MM.1S (cell line): ENCODE data around the gene LTBP1.

Source experiments
- DNase-seq: peaks from one replicate; pipeline ENCODE4 v3.0.0-alpha.2; 2015
- H2AFZ ChIP-seq: fragments of 300-600 bp; sonication (generic); 2 replicates; pipeline ENCODE4 v1.6.0; 2016; ENCODE audit warnings: antibody characterized with exemption, low read length
- H3F3A ChIP-seq: fragments of 300-600 bp; sonication (generic); 2 replicates; pipeline ENCODE4 v1.6.1; 2016; ENCODE audit warnings: mild to moderate bottlenecking, antibody characterized with exemption, low read length, moderate library complexity, mixed read lengths; ENCODE audit not compliant: insufficient read depth
- H3K27ac ChIP-seq: fragments of 300-600 bp; sonication (generic); 2 replicates; pipeline ENCODE4 v1.5.1; 2016; ENCODE audit warnings: mild to moderate bottlenecking, low read length
- H3K27me3 ChIP-seq: fragments of 300-600 bp; sonication (generic); replicated peaks from 2 replicates; pipeline ENCODE4 v1.6.0; 2016; ENCODE audit warnings: low read length; ENCODE audit not compliant: insufficient read depth
- H3K36me3 ChIP-seq: fragments of 300-600 bp; sonication (generic); replicated peaks from 2 replicates; pipeline ENCODE4 v1.6.1; 2016; ENCODE audit warnings: mild to moderate bottlenecking, low read length, mixed read lengths; ENCODE audit not compliant: insufficient read depth
- H3K4me1 ChIP-seq: fragments of 300-600 bp; sonication (generic); 2 replicates; pipeline ENCODE4 v1.6.1; 2016; ENCODE audit warnings: low read length, mixed read lengths
- H3K4me2 ChIP-seq: fragments of 300-600 bp; sonication (generic); 2 replicates; pipeline ENCODE4 v1.6.0; 2016; ENCODE audit warnings: low read depth, low read length
- H3K4me3 ChIP-seq: fragments of 300-600 bp; sonication (generic); 2 replicates; pipeline ENCODE4 v1.5.1; 2016; ENCODE audit warnings: low read length, mixed read lengths
- H3K79me2 ChIP-seq: fragments of 300-600 bp; sonication (generic); 2 replicates; pipeline ENCODE4 v1.6.1; 2016; ENCODE audit warnings: mixed run types, low read length, mixed read lengths
- H3K9ac ChIP-seq: fragments of 300-600 bp; sonication (generic); 2 replicates; pipeline ENCODE4 v1.6.1; 2016; ENCODE audit warnings: low read length, mixed read lengths
- H3K9me2 ChIP-seq: fragments of 300-600 bp; sonication (generic); replicated peaks from 2 replicates; pipeline ENCODE4 v1.6.1; 2016; ENCODE audit warnings: mild to moderate bottlenecking, low read length, mixed read lengths; ENCODE audit not compliant: insufficient read depth
- H3K9me3 ChIP-seq: fragments of 300-600 bp; sonication (generic); replicated peaks from 2 replicates; pipeline ENCODE4 v1.6.1; 2016; ENCODE audit warnings: mild to moderate bottlenecking, low read length, mixed read lengths; ENCODE audit not compliant: insufficient read depth
- H4K20me1 ChIP-seq: fragments of 300-600 bp; sonication (generic); 2 replicates; pipeline ENCODE4 v1.6.1; 2016; ENCODE audit warnings: mild to moderate bottlenecking, low read length, moderate library complexity, mixed read lengths; ENCODE audit not compliant: insufficient read depth
- EZH2 ChIP-seq: fragments of 300-600 bp; sonication (generic); optimal IDR thresholded peaks from 2 replicates; pipeline ENCODE3; 2017; ENCODE audit warnings: low read depth, mild to moderate bottlenecking, antibody characterized with exemption, low read length, mixed read lengths
- EZH2phosphoT487 ChIP-seq: fragments of 300-600 bp; sonication (generic); IDR thresholded peaks from 2 replicates; pipeline ENCODE4 v1.6.1; 2018; ENCODE audit warnings: antibody characterized with exemption, low read length
- TF ChIP-seq, protein P1 (sequence below): fragments of 300-600 bp; sonication (generic); IDR thresholded peaks from 2 replicates; pipeline ENCODE4 v1.5.1; 2016; ENCODE audit warnings: antibody characterized with exemption, low read length, mixed read lengths

Gene LTBP1

GRCh38 chr2:33250417-33251029, 303.8 kb downstream of the LTBP1 start:
- H3K27ac ChIP-seq: no peak overlapping the region
- H3K9ac ChIP-seq: no peak overlapping the region
- no peaks in the 10 kb centered on the region for H3K9me2 ChIP-seq

GRCh38 chr2:33256162-33256755, 309.5 kb downstream of the LTBP1 start:
- TF ChIP-seq, protein P1, sequence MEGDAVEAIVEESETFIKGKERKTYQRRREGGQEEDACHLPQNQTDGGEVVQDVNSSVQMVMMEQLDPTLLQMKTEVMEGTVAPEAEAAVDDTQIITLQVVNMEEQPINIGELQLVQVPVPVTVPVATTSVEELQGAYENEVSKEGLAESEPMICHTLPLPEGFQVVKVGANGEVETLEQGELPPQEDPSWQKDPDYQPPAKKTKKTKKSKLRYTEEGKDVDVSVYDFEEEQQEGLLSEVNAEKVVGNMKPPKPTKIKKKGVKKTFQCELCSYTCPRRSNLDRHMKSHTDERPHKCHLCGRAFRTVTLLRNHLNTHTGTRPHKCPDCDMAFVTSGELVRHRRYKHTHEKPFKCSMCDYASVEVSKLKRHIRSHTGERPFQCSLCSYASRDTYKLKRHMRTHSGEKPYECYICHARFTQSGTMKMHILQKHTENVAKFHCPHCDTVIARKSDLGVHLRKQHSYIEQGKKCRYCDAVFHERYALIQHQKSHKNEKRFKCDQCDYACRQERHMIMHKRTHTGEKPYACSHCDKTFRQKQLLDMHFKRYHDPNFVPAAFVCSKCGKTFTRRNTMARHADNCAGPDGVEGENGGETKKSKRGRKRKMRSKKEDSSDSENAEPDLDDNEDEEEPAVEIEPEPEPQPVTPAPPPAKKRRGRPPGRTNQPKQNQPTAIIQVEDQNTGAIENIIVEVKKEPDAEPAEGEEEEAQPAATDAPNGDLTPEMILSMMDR: no peak
- TF ChIP-seq EZH2 (no peak), EZH2phosphoT487 (no peak)
- no peak for DNase-seq
- H3K27ac ChIP-seq: no peak overlapping the region
- H3F3A ChIP-seq: no peaks in the 10 kb centered on the region
- H3K36me3 ChIP-seq: no peaks in the 10 kb centered on the region
- no peaks in the 10 kb centered on the region for H3K9me2 ChIP-seq
- no peaks in the 10 kb centered on the region for H3K79me2 ChIP-seq
- no peak overlapping the region for H3K4me3 ChIP-seq
- no peaks in the 10 kb centered on the region for H3K4me1 ChIP-seq
- H4K20me1 ChIP-seq: no peaks in the 10 kb centered on the region
- no peaks in the 10 kb centered on the region for H3K27me3 ChIP-seq
- no peak overlapping the region for H2AFZ ChIP-seq
- no peaks in the 10 kb centered on the region for H3K9me3 ChIP-seq
- H3K4me2 ChIP-seq: no peak overlapping the region
- H3K9ac ChIP-seq: no peak overlapping the region

More at GRCh38 chr2:33250417-33251029, 303.8 kb downstream of the LTBP1 start:
- Histone ChIP-seq H3K4me3 (no peak overlapping the region), H3K9me3 (no peaks in the 10 kb centered on the region), H3F3A (no peaks in the 10 kb centered on the region), H3K36me3 (no peaks in the 10 kb centered on the region), H4K20me1 (no peaks in the 10 kb centered on the region), H3K4me2 (no peak overlapping the region), H3K27me3 (no peaks in the 10 kb centered on the region), H2AFZ (no peak overlapping the region), H3K79me2 (no peaks in the 10 kb centered on the region), H3K4me1 (no peaks in the 10 kb centered on the region)
- DNase-seq: no peak
- TF ChIP-seq, protein P1: no peak
- TF ChIP-seq EZH2: no peak

DNA sequence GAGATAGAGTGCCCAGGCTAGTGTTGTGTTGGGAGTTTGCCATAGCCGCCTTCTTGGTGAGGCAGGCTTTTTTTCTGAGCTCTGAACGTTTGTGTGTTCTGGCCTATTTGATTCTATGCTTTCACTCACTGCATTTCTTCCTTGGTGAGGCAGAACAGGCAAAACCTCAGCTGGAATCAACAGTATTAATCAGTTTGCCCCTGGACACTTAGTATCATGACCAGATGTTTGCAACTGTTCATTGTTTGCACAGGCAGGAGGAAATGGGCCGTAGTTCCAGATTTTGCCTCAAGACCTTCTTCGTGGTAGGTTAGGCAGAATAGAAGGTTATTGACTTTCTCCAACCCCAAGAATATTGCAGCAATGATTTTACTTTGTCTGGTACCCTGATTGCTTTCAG, 311.6 kb downstream of the LTBP1 start:
- DNase-seq: no peak
- Histone ChIP-seq H3F3A (no peaks in the 10 kb centered on the region), H2AFZ (no peak overlapping the region), H3K4me3 (no peak overlapping the region), H3K36me3 (no peaks in the 10 kb centered on the region), H4K20me1 (no peaks in the 10 kb centered on the region), H3K9me3 (no peaks in the 10 kb centered on the region), H3K4me1 (no peaks in the 10 kb centered on the region), H3K9ac (no peak overlapping the region), H3K4me2 (no peak overlapping the region), H3K27ac (no peak overlapping the region), H3K79me2 (no peaks in the 10 kb centered on the region), H3K27me3 (no peaks in the 10 kb centered on the region), H3K9me2 (no peaks in the 10 kb centered on the region)
- no peak for TF ChIP-seq EZH2phosphoT487
- TF ChIP-seq EZH2: no peak
- TF ChIP-seq, protein P1: no peak
